Right hindlimb (tissue), 1 donor: Measurements from ENCODE around the gene BRIP1.
"Not testable (repeated sequence)": the region's sequence is repeated elsewhere in the genome, so short reads cannot be mapped to it uniquely, and the experiment has no call there.

Experiments
- DNase-seq: peaks from one replicate; pipeline ENCODE4 v3.0.0-alpha.2; 2018

The BRIP1 gene

GRCh38 chr17:61684818-61685217 lies 178.5 kb downstream of the BRIP1 start:
- no peak for DNase-seq

DNA sequence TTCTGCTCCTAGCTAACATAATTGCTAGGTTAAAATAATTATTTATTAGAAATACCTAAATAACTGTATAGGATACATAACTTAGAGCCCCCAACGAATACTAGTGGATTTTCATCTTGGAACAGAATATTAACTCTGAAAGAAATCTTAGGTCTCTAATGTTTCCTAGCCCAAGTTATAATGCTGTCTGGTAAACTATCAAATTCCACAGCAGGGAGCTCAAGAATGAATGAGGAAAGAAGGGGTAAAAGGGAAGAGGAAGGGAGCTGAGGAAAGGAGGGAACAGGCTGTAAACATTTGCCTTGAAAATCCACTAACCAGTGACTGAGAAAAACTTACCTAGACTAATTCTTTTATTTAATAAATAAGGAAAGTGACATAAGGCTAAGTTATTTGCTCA lies 179.2 kb downstream of the BRIP1 start:
- no peak for DNase-seq

DNA sequence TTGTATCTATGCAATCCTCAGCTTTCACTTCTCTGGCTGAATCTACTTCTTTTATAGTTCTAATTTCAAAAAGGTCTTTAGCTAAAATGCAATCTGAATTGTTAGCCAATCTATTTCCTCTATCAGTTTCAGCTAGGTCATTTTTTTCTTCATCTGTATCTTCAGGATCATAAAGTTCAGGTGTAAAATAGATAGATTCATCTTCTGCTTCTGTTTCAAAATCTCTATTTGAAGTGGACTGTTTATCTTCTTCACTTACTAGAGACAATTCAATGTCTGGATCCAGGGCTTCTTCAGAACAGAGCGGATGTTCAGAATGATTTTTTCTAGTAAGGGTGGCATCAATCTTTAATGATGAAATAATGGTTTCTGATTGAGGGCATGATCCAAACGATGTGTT lies 179.9 kb downstream of the BRIP1 start:
- no peak for DNase-seq

DNA sequence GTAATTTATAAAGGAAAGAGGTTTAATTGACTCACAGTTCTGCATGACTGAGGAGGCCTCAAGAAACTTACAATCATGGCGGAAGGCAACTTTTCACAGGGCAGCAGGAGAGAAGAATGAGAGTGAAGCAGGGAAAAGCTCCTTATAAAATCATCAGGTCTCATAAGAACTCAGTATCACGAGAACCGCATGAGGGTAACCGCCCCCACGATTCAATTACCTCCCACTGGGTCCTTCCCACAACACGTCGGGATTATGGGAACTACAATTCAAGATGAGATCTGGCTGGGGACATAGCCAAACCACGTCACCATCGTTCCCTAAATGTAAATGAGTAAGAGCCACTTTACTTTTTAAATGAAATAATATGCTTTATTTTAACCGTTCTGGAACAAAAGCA lies 182.4 kb downstream of the BRIP1 start:
- DNase-seq: no peak

GRCh38 chr17:61678339-61678738 lies 185.0 kb downstream of the BRIP1 start:
- no peak for DNase-seq

- DNase-seq: not testable (repeated sequence)
These were observed 186.0 kb downstream of the BRIP1 start for GRCh38 chr17:61677150-61677811.

DNA sequence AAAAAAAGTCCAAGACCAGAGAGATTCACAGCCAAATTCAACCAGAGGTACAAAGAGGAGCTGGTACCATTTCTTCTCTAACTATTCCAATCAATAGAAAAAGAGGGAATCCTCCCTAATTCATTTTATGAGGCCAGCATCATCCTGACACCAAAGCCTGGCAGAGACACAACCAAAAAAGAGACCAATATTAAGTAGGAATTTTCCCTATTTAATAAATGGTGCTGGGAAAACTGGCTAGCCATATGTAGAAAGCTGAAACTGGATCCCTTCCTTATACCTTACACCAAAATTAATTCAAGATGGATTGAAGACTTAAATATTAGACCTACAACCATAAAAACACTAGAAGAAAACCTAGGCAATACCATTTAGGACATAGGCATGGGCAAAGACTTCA lies 186.8 kb downstream of the BRIP1 start:
- not testable (repeated sequence) for DNase-seq

DNA sequence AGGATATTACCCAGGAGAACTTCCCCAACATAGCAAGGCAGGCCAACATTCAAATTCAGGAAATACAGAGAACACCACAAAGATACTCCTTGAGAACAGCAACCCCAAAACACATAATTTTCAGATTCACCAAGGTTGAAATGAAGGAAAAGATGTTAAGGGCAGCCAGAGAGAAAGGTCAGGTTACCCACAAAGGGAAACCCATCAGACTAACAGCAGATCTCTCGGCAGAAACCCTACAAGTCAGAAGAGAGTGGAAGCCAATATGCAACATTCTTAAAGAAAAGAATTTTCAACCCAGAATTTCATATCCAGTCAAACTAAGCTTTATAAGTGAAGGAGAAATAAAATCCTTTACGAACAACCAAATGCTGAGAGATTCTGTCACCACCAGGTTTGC lies 188.7 kb downstream of the BRIP1 start:
- DNase-seq: not testable (repeated sequence)

GRCh38 chr17:61673019-61673897 lies 190.1 kb downstream of the BRIP1 start:
- not testable (repeated sequence) for DNase-seq

- DNase-seq: no peak
These were observed 191.2 kb downstream of the BRIP1 start for GRCh38 chr17:61672140-61672539.

GRCh38 chr17:61670691-61671090 lies 192.6 kb downstream of the BRIP1 start:
- no peak for DNase-seq

GRCh38 chr17:61669522-61669921 lies 193.8 kb downstream of the BRIP1 start:
- no peak for DNase-seq

DNA sequence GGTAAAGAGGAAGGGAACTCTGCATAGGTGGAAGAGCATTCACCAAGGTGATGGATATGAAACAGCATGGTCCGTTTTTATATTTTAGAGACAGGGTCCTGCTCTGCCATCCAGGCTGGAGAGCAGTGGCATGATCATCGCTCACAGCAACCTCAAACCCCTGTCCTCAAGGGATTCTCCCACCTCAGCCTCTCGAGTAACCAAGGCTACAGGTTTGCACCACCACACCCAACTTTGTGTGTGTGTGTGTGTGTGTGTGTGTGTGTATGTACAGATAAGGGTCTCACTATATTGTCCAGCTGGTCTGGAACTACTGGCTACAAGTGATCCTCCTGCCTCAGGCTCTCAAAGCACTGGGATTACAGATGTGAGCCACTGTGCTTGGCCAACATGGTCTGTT lies 194.8 kb downstream of the BRIP1 start:
- no peak for DNase-seq

DNA sequence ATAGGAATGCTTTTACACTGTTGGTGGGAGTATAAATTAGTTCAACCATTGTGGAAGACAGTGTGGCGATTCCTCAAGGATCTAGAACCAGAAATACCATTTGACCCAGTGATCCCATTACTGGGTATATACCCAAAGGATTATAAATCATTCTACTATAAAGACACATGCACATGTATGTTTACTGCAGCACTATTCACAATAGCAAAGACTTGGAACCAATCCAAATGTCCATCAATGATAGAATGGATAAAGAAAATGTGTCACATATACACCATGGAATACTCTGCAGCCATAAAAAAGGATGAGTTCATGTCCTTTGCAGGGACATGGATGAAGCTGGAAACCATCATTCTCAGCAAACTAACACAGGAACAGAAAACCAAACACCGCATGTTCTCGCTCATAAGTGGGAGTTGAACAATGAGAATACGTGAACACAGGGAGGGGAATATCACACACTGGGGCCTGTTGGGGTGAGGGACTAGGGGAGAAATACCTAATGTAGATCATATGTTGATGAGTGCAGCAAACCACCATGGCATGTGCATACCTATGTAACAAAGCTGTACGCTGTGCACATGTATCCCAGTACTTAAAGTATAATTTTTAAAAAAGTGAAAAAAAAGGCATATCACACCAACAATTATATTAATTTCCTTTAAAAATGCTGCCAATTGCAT lies 196.8 kb downstream of the BRIP1 start:
- not testable (repeated sequence) for DNase-seq

DNA sequence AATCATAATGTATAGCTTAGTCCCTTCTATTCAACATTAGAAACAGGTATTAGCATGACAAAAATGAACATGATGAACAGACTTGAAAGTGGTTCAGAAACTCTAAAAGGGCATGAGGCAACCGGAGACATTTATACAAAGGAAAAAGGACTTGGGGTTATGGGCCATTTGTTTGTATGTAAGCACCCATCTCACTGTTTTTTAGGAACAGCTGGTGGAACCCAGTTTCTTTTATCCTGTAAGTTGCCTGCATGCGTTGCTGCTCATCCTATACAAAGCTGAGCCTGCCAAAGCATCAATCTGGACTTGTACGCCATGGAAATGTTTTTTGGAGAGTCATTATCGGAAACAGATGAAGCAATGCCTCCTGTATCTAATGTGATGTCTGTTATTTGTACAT lies 200.0 kb downstream of the BRIP1 start:
- DNase-seq: no peak

GRCh38 chr17:61662741-61663140 lies 200.6 kb downstream of the BRIP1 start:
- DNase-seq: no peak

- DNase-seq: no peak
These were observed 201.1 kb downstream of the BRIP1 start for GRCh38 chr17:61662186-61662585.

DNA sequence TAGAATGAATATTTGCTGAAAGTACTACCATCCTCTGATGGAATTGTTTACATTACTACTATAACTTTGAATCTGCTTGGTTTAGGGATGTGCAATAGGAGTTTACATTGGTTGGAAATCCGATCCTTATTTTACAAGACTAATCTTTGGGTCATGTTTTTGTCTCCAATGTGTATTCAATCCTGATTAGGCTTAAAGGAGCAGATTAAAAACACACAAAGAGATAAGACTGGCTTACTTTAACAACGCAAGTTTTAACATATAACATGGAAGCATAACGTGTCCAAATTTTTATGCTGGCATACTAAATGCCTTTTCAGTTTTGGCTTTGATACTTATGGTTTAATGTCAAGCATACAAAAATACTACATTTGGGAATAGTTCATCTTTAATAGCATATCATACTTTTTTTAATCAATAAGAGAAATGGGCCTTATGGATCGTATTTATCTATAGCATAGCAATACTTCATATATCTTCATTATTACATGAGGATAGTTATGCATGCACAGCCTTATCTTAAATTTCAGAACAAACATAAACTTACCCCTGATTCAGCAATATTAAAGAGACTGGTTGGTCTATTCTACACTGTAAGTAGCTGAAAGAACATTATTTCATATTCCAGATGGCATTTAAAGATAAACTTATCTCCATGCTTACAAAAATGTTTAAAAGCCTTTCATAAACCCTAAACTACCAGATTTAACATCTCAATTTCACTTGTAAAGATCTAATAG lies 202.4 kb downstream of the BRIP1 start:
- DNase-seq: no peak

DNA sequence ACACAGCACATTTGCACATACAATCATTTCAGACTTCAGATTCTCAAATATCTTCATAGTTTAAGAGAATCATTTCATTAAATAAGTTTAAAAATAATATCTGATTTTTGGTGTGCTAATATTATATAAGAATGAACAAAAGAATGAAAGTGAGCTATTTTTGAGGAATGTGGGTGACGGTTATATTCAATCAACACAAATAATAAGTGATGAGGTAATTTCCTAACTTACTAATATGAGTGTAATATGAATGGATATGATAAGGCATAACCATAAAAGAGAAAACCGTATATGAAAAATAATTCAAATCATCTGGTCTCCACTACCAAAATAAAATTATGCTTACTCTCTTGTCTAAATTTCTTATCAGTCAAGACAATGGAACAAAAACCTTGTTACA lies 203.9 kb downstream of the BRIP1 start:
- no peak for DNase-seq

DNA sequence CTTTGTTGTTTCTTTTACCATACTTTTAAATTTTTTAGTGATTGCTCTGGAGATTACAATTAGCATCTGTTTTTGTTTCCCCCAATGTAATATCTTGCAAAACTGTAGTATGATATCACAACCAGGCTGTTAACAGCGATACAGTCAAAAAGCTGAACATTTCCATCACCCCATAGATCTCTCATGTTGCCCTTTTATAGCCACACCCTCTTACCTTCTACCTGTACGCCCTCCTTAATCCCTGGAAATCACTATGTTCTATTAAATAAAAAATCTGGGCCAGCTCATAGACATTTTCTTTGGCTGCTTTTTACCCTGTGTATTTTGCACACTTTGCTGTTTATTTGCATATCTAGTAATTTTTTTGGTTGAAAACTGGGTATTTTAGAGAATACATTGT lies 205.1 kb downstream of the BRIP1 start:
- no peak for DNase-seq

GRCh38 chr17:61657338-61657737 lies 206.0 kb downstream of the BRIP1 start:
- no peak for DNase-seq

- DNase-seq: no peak
These were observed 206.6 kb downstream of the BRIP1 start for GRCh38 chr17:61656721-61657217.

GRCh38 chr17:61650749-61651148 lies 212.6 kb downstream of the BRIP1 start:
- no peak for DNase-seq
